HEK293 (cell line): ENCODE data around the gene APLF.

ENCODE experiments used
- CTCF ChIA-PET: fragments of 350-600 bp; formaldehyde crosslinking; extraction: SDS; loops from one replicate; lab custom pipeline; 2021; ENCODE audit warnings: antibody characterized with exemption; lab: Yijun Ruan, JAX
- POLR2A ChIA-PET: fragments of 300-600 bp; formaldehyde crosslinking; extraction: SDS; loops from one replicate; lab custom pipeline; 2020; ENCODE audit warnings: antibody characterized with exemption, inconsistent platforms; lab: Yijun Ruan, JAX
- H3K27ac ChIP-seq: fragments of 200-500 bp; sonication (Bioruptor generic); 2 replicates; pipeline ENCODE4 v1.5.1; 2014; ENCODE audit warnings: low read depth, low read length, control low read depth, inconsistent platforms; ENCODE audit errors: extremely low read depth
- H3K36me3 ChIP-seq, 2 experiments: fragments of 200-500 bp in 1 of 2; sonication (Bioruptor generic) in 1 of 2; 1 replicate in 1 of 2; 2 replicates in 1 of 2; pipeline ENCODE4 v1.5.1; 2014 to 2017; ENCODE audit warnings: inconsistent platforms in 2 of 2, low read length in 2 of 2; ENCODE audit not compliant: control insufficient read depth in 2 of 2, insufficient read depth in 1 of 2
- H3K4me1 ChIP-seq: fragments of 200-500 bp; sonication (Bioruptor generic); 2 replicates; pipeline ENCODE4 v1.5.1; 2014; ENCODE audit warnings: mild to moderate bottlenecking, low read length, inconsistent platforms; ENCODE audit not compliant: control insufficient read depth, insufficient read depth
- H3K4me3 ChIP-seq: 2 replicates; pipeline ENCODE4 v1.5.1; 2011; ENCODE audit warnings: low read depth, mild to moderate bottlenecking, control low read depth, low read length, moderate library complexity
- H3K9me3 ChIP-seq: fragments of 200-500 bp; sonication (Bioruptor generic); 2 replicates; pipeline ENCODE4 v1.5.1; 2014; ENCODE audit warnings: low read depth, low read length, inconsistent platforms; ENCODE audit not compliant: control insufficient read depth, insufficient read depth
- AEBP2 ChIP-seq: fragments of 450-650 bp; formaldehyde crosslinking; IDR thresholded peaks from 2 replicates; pipeline ENCODE4 v1.5.1; 2016; ENCODE audit warnings: missing biosample characterization, missing genetic modification characterization, borderline replicate concordance
- HOXA7 ChIP-seq: sonication (generic); formaldehyde crosslinking; IDR thresholded peaks from 2 replicates; pipeline ENCODE4 v1.8.1; 2022; ENCODE audit warnings: missing genetic modification reagents, borderline replicate concordance
- SALL2 ChIP-seq: fragments of 450-650 bp; formaldehyde crosslinking; IDR thresholded peaks from 2 replicates; pipeline ENCODE4 v1.5.0; 2017; ENCODE audit warnings: missing biosample characterization, mild to moderate bottlenecking, missing genetic modification characterization, borderline replicate concordance
- SCRT1 ChIP-seq: fragments of 450-650 bp; formaldehyde crosslinking; IDR thresholded peaks from 2 replicates; pipeline ENCODE4 v1.5.1; 2016; ENCODE audit warnings: missing biosample characterization, missing genetic modification characterization, borderline replicate concordance
- SCRT2 ChIP-seq: fragments of 450-650 bp; formaldehyde crosslinking; IDR thresholded peaks from 2 replicates; pipeline ENCODE4 v1.5.1; 2016; ENCODE audit warnings: missing biosample characterization, missing genetic modification characterization
- TSHZ1 ChIP-seq: fragments of 450-650 bp; formaldehyde crosslinking; IDR thresholded peaks from 2 replicates; pipeline ENCODE4 v1.5.1; 2016; ENCODE audit warnings: missing biosample characterization, missing genetic modification characterization, borderline replicate concordance
- YY2 ChIP-seq: fragments of 450-650 bp; formaldehyde crosslinking; IDR thresholded peaks from 2 replicates; pipeline ENCODE4 v1.5.1; 2016; ENCODE audit warnings: missing biosample characterization, missing genetic modification characterization
- ZBTB7A ChIP-seq: fragments of 450-650 bp; formaldehyde crosslinking; IDR thresholded peaks from 2 replicates; pipeline ENCODE4 v1.5.1; 2016; ENCODE audit warnings: low read depth, missing biosample characterization, missing genetic modification characterization
- ZNF138 ChIP-seq: fragments of 450-650 bp; formaldehyde crosslinking; IDR thresholded peaks from 2 replicates; pipeline ENCODE4 v1.5.1; 2016; ENCODE audit warnings: missing biosample characterization, missing genetic modification characterization, borderline replicate concordance
- ZNF140 ChIP-seq: fragments of 450-650 bp; formaldehyde crosslinking; IDR thresholded peaks from 2 replicates; pipeline ENCODE4 v1.5.1; 2016; ENCODE audit warnings: missing biosample characterization, missing genetic modification characterization
- ZNF214 ChIP-seq: fragments of 450-650 bp; formaldehyde crosslinking; IDR thresholded peaks from 2 replicates; pipeline ENCODE4 v1.5.1; 2017; ENCODE audit warnings: missing biosample characterization, mild to moderate bottlenecking, missing genetic modification characterization, borderline replicate concordance
- ZNF223 ChIP-seq: fragments of 450-650 bp; formaldehyde crosslinking; IDR thresholded peaks from 2 replicates; pipeline ENCODE4 v1.5.1; 2016; ENCODE audit warnings: missing biosample characterization, missing genetic modification characterization
- ZNF23 ChIP-seq: fragments of 450-650 bp; formaldehyde crosslinking; IDR thresholded peaks from 2 replicates; pipeline ENCODE4 v1.5.1; 2016; ENCODE audit warnings: missing biosample characterization, missing genetic modification characterization, borderline replicate concordance
- ZNF274 ChIP-seq, 2 experiments: fragments of 200-500 bp in 1 of 2; fragments of 450-650 bp in 1 of 2; sonication (Bioruptor generic) in 1 of 2; formaldehyde crosslinking in 1 of 2; IDR thresholded peaks; 2 replicates each; pipeline versions ENCODE4 v1.5.1 to v1.6.1; 2014 to 2016; ENCODE audit warnings: borderline replicate concordance in 1 of 2, inconsistent platforms in 1 of 2, low read length in 1 of 2, missing biosample characterization in 1 of 2, missing genetic modification characterization in 1 of 2
- ZNF324 ChIP-seq: fragments of 450-650 bp; formaldehyde crosslinking; IDR thresholded peaks from 2 replicates; pipeline ENCODE4 v1.5.1; 2016; ENCODE audit warnings: missing biosample characterization, missing genetic modification characterization
- ZNF335 ChIP-seq: fragments of 450-650 bp; formaldehyde crosslinking; conservative IDR thresholded peaks from 2 replicates; pipeline ENCODE4 v1.5.1; 2016; ENCODE audit warnings: missing biosample characterization, missing genetic modification characterization
- ZNF350 ChIP-seq: fragments of 450-650 bp; formaldehyde crosslinking; IDR thresholded peaks from 2 replicates; pipeline ENCODE4 v1.5.0; 2017; ENCODE audit warnings: missing biosample characterization, mild to moderate bottlenecking, missing genetic modification characterization
- ZNF354C ChIP-seq: fragments of 450-650 bp; formaldehyde crosslinking; IDR thresholded peaks from 2 replicates; pipeline ENCODE4 v1.5.1; 2016; ENCODE audit warnings: missing biosample characterization, missing genetic modification characterization, low read depth, borderline replicate concordance
- ZNF404 ChIP-seq: fragments of 450-650 bp; formaldehyde crosslinking; IDR thresholded peaks from 2 replicates; pipeline ENCODE4 v1.5.1; 2017; ENCODE audit warnings: missing biosample characterization, missing genetic modification characterization
- ZNF449 ChIP-seq: fragments of 450-650 bp; formaldehyde crosslinking; IDR thresholded peaks from 2 replicates; pipeline ENCODE4 v1.5.1; 2017; ENCODE audit warnings: missing biosample characterization, mild to moderate bottlenecking, missing genetic modification characterization, moderate library complexity
- ZNF530 ChIP-seq: fragments of 450-650 bp; formaldehyde crosslinking; IDR thresholded peaks from 2 replicates; pipeline ENCODE4 v1.5.1; 2016; ENCODE audit warnings: low read depth, missing biosample characterization, missing genetic modification characterization
- ZNF621 ChIP-seq: fragments of 450-650 bp; formaldehyde crosslinking; IDR thresholded peaks from 2 replicates; pipeline ENCODE4 v1.5.1; 2017; ENCODE audit warnings: missing biosample characterization, missing genetic modification characterization
- ZNF704 ChIP-seq: fragments of 450-650 bp; formaldehyde crosslinking; IDR thresholded peaks from 2 replicates; pipeline ENCODE4 v1.5.1; 2016; ENCODE audit warnings: missing biosample characterization, missing genetic modification characterization
- ZNF776 ChIP-seq: fragments of 450-650 bp; formaldehyde crosslinking; IDR thresholded peaks from 2 replicates; pipeline ENCODE4 v1.5.0; 2017; ENCODE audit warnings: missing biosample characterization, missing genetic modification characterization, borderline replicate concordance
- ZNF777 ChIP-seq: fragments of 450-650 bp; formaldehyde crosslinking; IDR thresholded peaks from 2 replicates; pipeline ENCODE4 v1.5.1; 2017; ENCODE audit warnings: missing biosample characterization, missing genetic modification characterization, borderline replicate concordance
- ZNF792 ChIP-seq: fragments of 450-650 bp; formaldehyde crosslinking; IDR thresholded peaks from 2 replicates; pipeline ENCODE4 v1.5.1; 2016; ENCODE audit warnings: missing biosample characterization, missing genetic modification characterization
- ZSCAN4 ChIP-seq: fragments of 450-650 bp; formaldehyde crosslinking; IDR thresholded peaks from 2 replicates; pipeline ENCODE4 v1.5.1; 2017; ENCODE audit warnings: missing biosample characterization, missing genetic modification characterization

The APLF gene

GRCh38 chr2:68591225-68591624, 123.8 kb downstream of the APLF start:
- no peaks in the 10 kb centered on the region for H3K36me3 ChIP-seq
- H3K4me3 ChIP-seq, result no peak overlapping the region
- ChIA-PET CTCF (interaction anchor here (1.0 kb wide), 2 partner anchors 11 to 128 kb away, joined by 3 to 5 read pairs; no protein-coding TSS in a partner anchor), POLR2A (no interaction called here)
- H3K9me3 ChIP-seq, result no peaks in the 10 kb centered on the region
- H3K4me1 ChIP-seq, result no peaks in the 10 kb centered on the region
- TF ChIP-seq ZNF354C (tag by site-specific recombination), result no peak
- no peak for TF ChIP-seq ZNF350 (tag by site-specific recombination)
- no peak for TF ChIP-seq ZNF776 (tag by site-specific recombination)
- no peak for TF ChIP-seq YY2 (tag by site-specific recombination)
- no peak for TF ChIP-seq ZNF621 (tag by site-specific recombination)
- no peak for TF ChIP-seq ZBTB7A
- no peak for TF ChIP-seq ZNF138 (tag by site-specific recombination)
- TF ChIP-seq ZNF140, result no peak
- no peak for TF ChIP-seq ZNF530 (tag by site-specific recombination)
- TF ChIP-seq ZSCAN4 (tag by site-specific recombination), result no peak
- no peak for TF ChIP-seq ZNF704
- no peak for TF ChIP-seq ZNF274 (IDR thresholded peaks at IDR 0.05; ENCODE audit: low read length)
- no peak for TF ChIP-seq ZNF274 (tag by site-specific recombination; IDR thresholded peaks at IDR 0.05; ENCODE audit: borderline replicate concordance)
- no peak for TF ChIP-seq ZNF23 (tag by site-specific recombination)
- TF ChIP-seq ZNF404, result no peak
- TF ChIP-seq ZNF792 (tag by site-specific recombination), result no peak
- TF ChIP-seq ZNF214, result no peak
- no peak for TF ChIP-seq HOXA7 (CRISPR knock-in tag)
- no peak overlapping the region for H3K27ac ChIP-seq

- Histone ChIP-seq H3K27ac (no peak overlapping the region), H3K4me1 (no peaks in the 10 kb centered on the region), H3K9me3 (no peaks in the 10 kb centered on the region), H3K4me3 (no peak overlapping the region), H3K36me3 (no peaks in the 10 kb centered on the region)
- POLR2A ChIA-PET, result no interaction called here
- CTCF ChIA-PET, result interaction anchor here (0.7 to 2.9 kb wide), 8 partner anchors 8 to 1374 kb away, joined by 3 to 19 read pairs (median 6); no protein-coding TSS in a partner anchor
- TF ChIP-seq ZNF140 (no peak), ZNF777 (tag by site-specific recombination) (no peak), SALL2 (tag by site-specific recombination) (no peak), TSHZ1 (tag by site-specific recombination) (no peak), ZNF530 (tag by site-specific recombination) (no peak), ZNF335 (no peak), ZNF776 (tag by site-specific recombination) (no peak), SCRT1 (tag by site-specific recombination) (no peak), ZNF324 (tag by site-specific recombination) (no peak), SCRT2 (tag by site-specific recombination) (no peak), AEBP2 (tag by site-specific recombination) (no peak), ZNF449 (tag by site-specific recombination) (no peak), ZNF223 (tag by site-specific recombination) (no peak)
Measured at GRCh38 chr2:68594041-68594440, 126.7 kb downstream of the APLF start.
